Astrocyte of the hippocampus (primary cell): Measurements from ENCODE around the gene SMIM14.
"Not testable (repeated sequence)": the region's sequence is repeated elsewhere in the genome, so short reads cannot be mapped to it uniquely, and the experiment has no call there.

Experiments used
- DNase-seq: peaks from one replicate; pipeline ENCODE4 v3.0.0; 2011; ENCODE audit warnings: low read depth, low spot score

Gene SMIM14

GRCh38 chr4:39533541-39533940, 105.1 kb downstream of the SMIM14 start:
- DNase-seq = no peak

DNA sequence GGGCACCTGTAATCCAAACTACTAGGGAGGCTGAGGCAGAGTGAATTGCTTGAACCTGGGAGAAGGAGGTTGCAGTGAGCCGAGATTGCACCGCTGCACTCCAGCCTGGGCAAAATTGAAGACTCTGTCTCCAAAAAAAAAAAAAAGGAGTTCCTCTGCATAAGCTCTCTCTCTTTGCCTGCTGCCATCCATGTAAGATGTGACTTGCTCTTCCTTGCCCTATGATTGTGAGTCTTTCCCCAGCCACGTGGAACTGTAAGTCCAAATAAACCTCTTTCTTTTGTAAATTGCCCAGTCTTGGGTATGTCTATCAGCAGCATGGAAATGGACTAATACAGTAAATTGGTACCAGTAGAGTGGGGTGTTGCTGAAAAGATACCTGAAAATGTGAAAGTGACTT, 106.4 kb downstream of the SMIM14 start:
- not testable (repeated sequence) for DNase-seq

DNA sequence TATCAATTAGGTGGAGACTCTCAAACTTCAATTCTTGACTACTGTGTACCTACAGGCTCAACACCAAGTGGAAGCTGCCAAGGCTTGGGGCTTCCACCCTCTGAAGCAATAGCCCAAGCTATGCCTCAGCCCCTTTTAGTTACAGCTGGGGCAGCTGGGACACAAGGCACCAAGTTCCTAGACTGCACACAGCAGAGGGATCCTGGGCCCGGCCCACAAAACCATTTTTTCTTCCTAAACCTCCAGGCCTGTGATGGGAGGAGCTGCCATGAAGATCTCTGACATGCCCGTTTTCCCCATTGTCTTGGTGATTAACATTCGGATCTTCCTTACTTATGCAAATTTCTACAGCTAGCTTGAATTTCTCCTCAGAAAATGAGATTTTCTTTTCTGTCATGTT, 108.0 kb downstream of the SMIM14 start:
- DNase-seq = no peak

GRCh38 chr4:39529534-39529933, 109.1 kb downstream of the SMIM14 start:
- DNase-seq = no peak

DNA sequence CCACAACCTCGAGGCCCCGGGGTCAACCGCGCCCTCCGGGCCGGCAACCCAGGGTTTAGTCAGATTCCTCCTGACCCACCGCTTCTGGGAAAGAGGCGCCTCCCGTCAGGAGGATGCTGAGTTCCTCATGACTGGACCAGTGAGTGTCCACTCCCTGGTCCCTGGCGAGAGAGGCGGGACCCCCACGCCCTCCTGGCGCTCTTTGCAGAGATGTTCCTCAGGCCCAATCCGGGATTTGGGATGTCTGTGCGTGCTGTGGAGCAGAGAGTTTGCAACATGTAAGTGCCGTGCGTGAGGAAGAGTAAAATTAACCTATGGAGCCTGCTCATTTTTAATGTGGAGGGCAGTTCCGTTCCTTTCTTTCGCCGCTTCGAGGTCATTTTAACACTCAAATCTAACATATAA, 110.6 kb downstream of the SMIM14 start:
- no peak for DNase-seq

GRCh38 chr4:39527296-39528060, 111.2 kb downstream of the SMIM14 start, which contains the start of gene UGDH:
Gene UGDH, minus strand, starts transcription at chr4:39527439. Its CDS starts 5,927 bp downstream, at chr4:39521512.
- peak; percentile 100 for DNase-seq

DNA sequence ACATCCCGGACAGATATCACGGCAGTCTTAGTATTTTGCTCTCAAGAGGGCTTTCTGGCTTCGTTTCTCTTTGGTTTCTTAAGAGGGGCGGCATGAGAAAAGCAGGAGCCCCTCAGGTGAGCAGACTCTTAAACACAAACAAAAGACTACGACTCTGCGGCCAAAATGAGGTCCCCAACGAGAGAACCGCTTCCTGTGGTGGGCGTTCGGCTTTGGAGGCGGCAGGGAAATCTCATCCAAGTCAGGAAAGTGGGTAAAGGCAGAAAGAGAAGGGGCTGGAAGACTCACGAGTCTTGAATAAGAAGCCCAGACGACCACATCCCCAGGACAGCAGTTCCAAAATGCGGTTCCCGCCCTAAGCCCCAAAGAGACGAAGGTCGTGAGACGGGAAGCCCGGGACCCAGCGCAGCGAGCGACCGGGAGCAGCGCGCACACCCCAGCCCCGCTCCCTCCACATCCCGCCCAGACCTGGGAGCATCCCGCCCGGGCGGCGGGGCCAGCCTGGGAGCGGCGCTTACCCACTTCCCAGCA, 111.8 kb downstream of the SMIM14 start:
- no peak for DNase-seq

DNA sequence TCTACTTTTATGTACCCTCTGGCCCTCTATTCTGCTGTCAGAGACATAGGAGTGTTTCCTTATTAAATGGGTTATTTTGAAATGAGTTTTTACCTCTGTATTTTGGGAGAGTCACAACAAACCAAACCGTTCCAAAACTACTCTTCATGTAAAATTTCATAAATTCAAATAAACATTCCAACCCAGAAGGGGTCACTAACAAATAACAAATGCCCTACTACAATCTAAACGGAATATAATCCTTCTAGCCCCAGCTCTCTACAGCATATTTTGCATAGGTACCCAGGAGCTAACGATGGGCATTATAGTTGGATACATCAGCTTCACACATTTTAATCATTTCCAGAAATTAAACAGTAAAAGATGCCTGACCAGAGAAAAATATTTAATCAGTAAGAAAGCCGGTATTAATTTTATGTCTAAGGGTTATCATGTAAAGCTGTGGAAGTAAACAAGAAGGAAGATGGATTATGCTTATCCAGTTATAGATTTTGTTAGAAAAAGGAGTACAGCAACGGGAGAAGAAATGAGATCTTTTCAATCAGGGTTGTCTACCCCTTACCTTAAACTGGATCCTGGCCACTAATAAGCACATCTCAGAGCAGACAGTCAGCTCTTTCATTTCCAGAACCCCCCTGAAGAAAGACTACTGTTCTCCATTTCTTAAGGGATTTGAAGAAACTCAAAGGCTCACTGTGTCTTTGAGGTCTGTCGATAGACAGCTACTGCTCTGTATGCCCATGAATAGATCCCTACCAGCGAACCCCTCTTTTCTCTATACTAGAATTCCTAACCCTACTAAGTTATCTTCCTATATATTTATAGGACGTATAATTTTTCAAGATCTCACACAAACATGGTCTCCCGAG, 112.6 kb downstream of the SMIM14 start:
- peak; percentile 21 for DNase-seq

GRCh38 chr4:39524161-39524957, 114.3 kb downstream of the SMIM14 start:
- DNase-seq = no peak

DNA sequence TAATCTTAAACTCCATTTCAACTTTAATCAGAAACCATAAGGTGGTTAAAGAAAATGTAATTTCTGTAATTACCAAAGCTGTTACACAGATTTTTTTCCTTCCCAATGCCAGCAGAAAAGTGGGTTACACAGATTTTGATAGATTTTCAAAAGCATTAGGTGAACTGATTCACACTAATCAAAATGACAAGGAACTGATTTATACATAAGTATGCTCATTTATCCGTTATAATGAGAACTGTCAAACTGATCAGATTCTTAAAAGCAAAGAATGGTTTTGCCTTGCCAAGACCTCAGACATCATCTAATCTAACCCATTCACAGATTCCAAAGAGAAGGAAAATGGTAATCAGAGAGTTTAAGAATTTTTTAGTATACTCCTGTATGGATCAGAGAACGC, 116.6 kb downstream of the SMIM14 start:
- no peak for DNase-seq

- peak; percentile 7 for DNase-seq
Measured at GRCh38 chr4:39521253-39521919, 117.3 kb downstream of the SMIM14 start.

DNA sequence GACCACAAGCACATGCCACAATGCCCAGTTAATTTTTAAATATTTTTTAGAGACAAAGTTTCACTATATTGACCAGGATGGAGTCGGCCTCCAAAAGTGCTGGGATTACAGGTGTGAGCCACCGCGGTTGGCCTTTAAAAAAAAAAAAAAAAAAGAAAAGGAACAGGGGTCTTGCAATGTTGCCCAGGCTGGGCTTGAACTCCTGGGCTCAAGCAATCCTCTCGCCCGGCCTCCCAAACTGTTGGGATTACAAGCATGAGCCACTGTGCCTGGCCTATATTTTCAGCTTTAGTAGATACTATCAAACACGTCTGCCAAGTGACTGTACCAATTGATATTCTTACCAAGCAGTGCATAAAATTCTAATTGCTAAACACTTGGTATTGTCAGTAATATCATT, 120.2 kb downstream of the SMIM14 start:
- DNase-seq = no peak

DNA sequence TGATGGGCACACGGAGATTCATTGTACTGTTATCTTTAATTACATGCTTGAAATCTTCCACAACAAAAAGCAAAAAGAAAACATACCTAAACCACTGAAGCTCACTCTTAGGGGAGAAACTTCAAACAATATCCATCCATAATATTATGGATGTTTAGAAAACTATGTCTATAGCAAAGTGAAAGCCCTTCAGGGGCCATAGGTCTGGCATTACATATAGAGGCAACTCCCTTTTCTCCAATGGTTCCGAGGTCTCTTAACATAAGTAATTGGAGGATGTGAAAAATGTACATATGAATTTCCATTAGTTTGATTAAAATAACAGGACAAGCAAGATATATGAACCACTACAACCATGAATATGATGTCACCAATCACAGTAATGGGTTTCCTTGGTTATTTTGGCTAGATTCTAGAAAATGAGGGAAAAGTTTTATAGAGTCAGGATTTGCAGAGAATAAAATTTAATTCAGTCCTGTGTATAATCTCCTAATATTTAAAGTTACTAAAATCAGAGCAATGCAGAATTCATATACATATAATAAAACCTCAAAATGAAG, 122.2 kb downstream of the SMIM14 start:
- DNase-seq = no peak

DNA sequence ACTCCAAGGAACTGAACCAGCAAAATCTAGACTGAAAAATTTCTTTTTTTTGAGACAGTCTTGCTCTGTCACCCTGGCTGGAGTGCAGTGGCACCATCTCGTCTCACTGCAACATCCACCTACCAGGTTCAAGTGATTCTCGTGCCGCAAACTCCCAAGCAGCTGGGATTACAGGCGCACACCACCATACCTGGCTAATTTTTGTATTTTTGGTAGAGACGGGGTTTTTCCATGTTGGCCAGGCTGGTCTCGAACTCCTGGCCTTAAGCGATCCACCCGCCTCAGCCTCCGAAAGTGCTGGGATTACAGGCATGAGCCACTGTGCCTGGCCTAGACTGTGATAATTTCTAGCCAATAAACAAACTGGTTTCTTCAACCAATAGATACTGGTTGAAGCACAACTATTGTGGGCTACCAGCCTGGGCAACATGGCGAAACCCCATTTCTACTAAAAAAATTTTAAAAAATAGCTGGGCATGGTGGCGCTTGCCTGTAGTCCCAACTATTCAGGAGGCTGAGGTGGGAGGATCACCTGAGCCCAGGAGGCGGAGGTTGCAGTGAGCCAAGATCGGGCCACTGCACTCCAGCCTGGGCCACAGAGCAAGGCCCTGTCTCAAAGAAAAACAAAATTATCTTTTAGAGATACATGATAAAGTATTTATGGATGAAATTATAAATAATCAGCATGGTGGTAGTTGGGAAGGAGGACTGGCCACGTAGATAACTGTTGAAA, 122.8 kb downstream of the SMIM14 start:
- not testable (repeated sequence) for DNase-seq

DNA sequence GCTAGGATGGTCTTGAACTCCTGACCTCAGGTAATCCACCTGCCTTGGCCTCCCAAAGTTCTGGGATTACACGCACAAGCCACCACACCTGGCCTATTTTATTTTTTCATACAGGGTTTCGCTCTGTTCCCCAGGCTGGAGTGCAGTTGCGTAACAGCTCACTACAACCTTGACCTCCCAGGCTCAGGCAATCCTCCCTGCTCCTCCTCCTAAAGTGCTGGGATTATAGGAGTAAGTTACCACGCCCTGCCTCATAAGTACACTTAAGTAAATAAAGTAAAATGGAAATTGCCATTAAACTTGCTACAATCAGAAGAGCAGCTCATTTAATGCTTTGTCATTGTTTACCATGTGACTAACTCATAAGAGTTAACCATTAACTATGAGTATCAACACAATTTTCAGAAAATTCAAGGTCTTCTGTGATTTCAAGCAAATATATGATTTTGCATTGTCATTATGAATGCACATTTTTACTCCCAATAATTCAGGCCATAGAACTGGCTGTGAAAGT, 123.7 kb downstream of the SMIM14 start:
- DNase-seq = no peak

DNA sequence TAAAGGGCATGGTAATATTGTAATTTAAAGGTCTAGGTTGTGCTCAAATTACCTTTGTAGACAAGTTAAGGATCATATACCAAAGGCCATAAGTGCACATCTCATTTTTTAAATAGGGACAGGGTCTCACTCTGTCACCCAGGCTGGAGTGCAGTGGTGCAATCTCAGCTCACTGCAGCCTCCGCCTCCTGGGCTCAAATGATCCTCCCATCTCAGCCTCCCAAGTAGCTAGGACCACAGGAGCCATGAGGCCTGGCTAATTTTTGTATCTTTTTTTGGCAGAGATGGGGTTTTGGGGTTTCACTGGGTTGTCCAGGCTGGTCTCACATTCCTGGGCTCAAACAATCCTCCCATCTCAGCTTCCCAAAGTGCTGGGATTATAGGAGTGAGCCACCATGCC, 124.4 kb downstream of the SMIM14 start:
- DNase-seq = not testable (repeated sequence)

GRCh38 chr4:39510348-39510929, 128.2 kb downstream of the SMIM14 start:
- no peak for DNase-seq

DNA sequence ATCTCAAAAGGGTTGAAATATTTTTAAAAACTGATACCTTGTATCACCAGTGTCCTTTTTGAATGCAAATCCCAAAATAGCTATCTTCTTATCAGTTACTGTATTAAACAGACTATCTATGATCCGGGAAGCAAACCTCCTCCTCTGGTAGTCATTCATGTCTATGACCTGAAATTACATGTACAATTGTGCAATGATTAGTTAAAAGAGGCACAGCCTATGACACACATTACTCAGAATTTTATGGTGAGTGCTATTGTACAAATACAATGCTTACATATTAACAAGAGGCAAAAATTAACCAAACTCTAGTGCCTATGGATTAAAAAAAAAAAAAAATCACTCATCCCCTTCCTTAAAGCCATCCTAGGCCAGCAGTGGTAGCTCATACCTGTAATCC, 133.1 kb downstream of the SMIM14 start:
- DNase-seq = no peak

- no peak for DNase-seq
Measured at GRCh38 chr4:39504538-39504937, 134.1 kb downstream of the SMIM14 start.

- DNase-seq = not testable (repeated sequence)
Measured at GRCh38 chr4:39502664-39503035, 136.0 kb downstream of the SMIM14 start.
